Keratinocyte (primary cell): ENCODE results near the gene SIPA1.

ENCODE experiments used
- CTCF ChIP-seq, 3 experiments: IDR thresholded peaks in 1 of 3; conservative IDR thresholded peaks in 1 of 3; optimal IDR thresholded peaks in 1 of 3; 2 replicates in 2 of 3; 3 replicates in 1 of 3; pipeline versions ENCODE3 to v1.5.1; 2011; ENCODE audit warnings: low read length in 3 of 3, mild to moderate bottlenecking in 3 of 3, moderate library complexity in 2 of 3, control low read depth in 1 of 3, inconsistent platforms in 1 of 3; ENCODE audit not compliant: insufficient read depth in 2 of 3; ENCODE audit errors: extremely low read depth in 1 of 3
- EZH2 ChIP-seq: IDR thresholded peaks from one replicate; pipeline ENCODE4 v1.6.1; 2012; ENCODE audit warnings: inconsistent platforms, mild to moderate bottlenecking, low read length, moderate library complexity

DNA sequence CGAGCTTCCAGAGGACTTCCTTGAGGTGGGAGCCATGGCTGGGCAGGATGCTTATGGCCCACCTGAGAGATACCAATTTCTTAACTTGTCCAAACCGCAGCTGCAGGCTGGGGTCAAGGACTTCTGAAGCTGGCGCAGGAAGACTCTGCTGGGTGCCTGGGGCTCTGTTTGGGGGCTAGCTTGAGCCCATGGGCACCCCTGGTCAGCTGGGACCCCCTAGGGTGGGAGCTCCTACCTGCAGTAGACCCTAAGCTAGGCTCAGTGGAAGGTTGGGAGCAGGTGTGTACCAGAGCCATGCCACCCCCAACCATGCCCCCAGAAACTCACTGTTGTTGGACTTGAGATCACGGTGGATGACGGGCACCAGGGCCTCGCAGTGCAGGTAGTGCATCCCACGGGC lies 25.2 kb upstream of the SIPA1 start:
- TF ChIP-seq CTCF (optimal IDR thresholded peaks at IDR 0.05 in 1 of 3, IDR thresholded peaks at IDR 0.05 in 1 of 3, conservative IDR thresholded peaks at IDR 0.05 in 1 of 3; ENCODE audit: extremely low read depth in 1 of 3, insufficient read depth in 2 of 3, low read length in 3 of 3): no peak
- no peak for TF ChIP-seq EZH2
